NT2/D1 (cell line): ENCODE results near the gene EDN3.

Experiments used
- SUZ12 ChIP-seq: IDR thresholded peaks from 2 replicates; pipeline ENCODE4 v1.6.1; 2011; ENCODE audit not compliant: insufficient read length, insufficient read depth; ENCODE audit errors: extremely low read depth
- ZNF274 ChIP-seq: IDR thresholded peaks from 2 replicates; pipeline ENCODE4 v1.6.1; 2011; ENCODE audit warnings: mild to moderate bottlenecking, low read depth, low read length

GRCh38 chr20:59365611-59366285 is 65.3 kb downstream of the EDN3 start:
- TF ChIP-seq SUZ12: no peak
- no peak for TF ChIP-seq ZNF274
